Measurements from ENCODE around the gene ULK1.
A peak's percentile ranks its signal among the peaks of the same experiment; 100 is the strongest.
"Not testable (repeated sequence)": the region's sequence is repeated elsewhere in the genome, so short reads cannot be mapped to it uniquely, and the experiment has no call there.

Gene ULK1

GRCh38 chr12:131862600-131862993 is 31.8 kb upstream of the ULK1 start:
- no peak for DNase-seq

- no peak for DNase-seq
These were observed 31.3 kb upstream of the ULK1 start for GRCh38 chr12:131862994-131863710.

- DNase-seq = no peak
These were observed 30.6 kb upstream of the ULK1 start for GRCh38 chr12:131863711-131864396.

GRCh38 chr12:131864469-131864868 is 30.0 kb upstream of the ULK1 start:
- DNase-seq = no peak

GRCh38 chr12:131865180-131865875 is 29.1 kb upstream of the ULK1 start:
- no peak for DNase-seq

- no peak for DNase-seq
These were observed 27.0 kb upstream of the ULK1 start for GRCh38 chr12:131867471-131867870.

GRCh38 chr12:131867891-131868675 is 26.3 kb upstream of the ULK1 start:
- DNase-seq = no peak

GRCh38 chr12:131869871-131870418 is 24.5 kb upstream of the ULK1 start:
- no peak for DNase-seq

- DNase-seq = no peak
These were observed 22.7 kb upstream of the ULK1 start for GRCh38 chr12:131871677-131872076.

GRCh38 chr12:131872154-131873051 is 22.0 kb upstream of the ULK1 start:
- peak; percentile 18 for DNase-seq

GRCh38 chr12:131873293-131873692 is 21.1 kb upstream of the ULK1 start:
- no peak for DNase-seq

- DNase-seq = not testable (repeated sequence)
These were observed 19.4 kb upstream of the ULK1 start for GRCh38 chr12:131874972-131875371.

- not testable (repeated sequence) for DNase-seq
These were observed 17.2 kb upstream of the ULK1 start for GRCh38 chr12:131877216-131877615.

- DNase-seq = not testable (repeated sequence)
These were observed 16.0 kb upstream of the ULK1 start for GRCh38 chr12:131878436-131878835.

GRCh38 chr12:131882804-131883520 is 11.5 kb upstream of the ULK1 start:
- no peak for DNase-seq

- no peak for DNase-seq
These were observed 10.9 kb upstream of the ULK1 start for GRCh38 chr12:131883521-131883900.

- DNase-seq = not testable (repeated sequence)
These were observed 9.3 kb upstream of the ULK1 start for GRCh38 chr12:131885076-131885475.

GRCh38 chr12:131885543-131886057 is 8.8 kb upstream of the ULK1 start:
- DNase-seq = no peak

GRCh38 chr12:131891722-131892121 is 2.7 kb upstream of the ULK1 start:
- DNase-seq = not testable (repeated sequence)

GRCh38 chr12:131892711-131893604 is 1.5 kb upstream of the ULK1 start:
- DNase-seq = no peak

Data from CD4-positive, alpha-beta T cell treated with Interferon gamma for 1 hour (primary cell).